A549 treated with Mapracorat at 1 μM for 4 hours (cell line): ENCODE measurements around the gene TRIL. TPM values are rescaled to one million over a fixed set of nuclear protein-coding genes. Genes with fewer than 3 reads are reported as not detected.

ENCODE experiments used
- total RNA-seq: library from RNA; stranded (reverse); fragments of 200-300 nt; extraction: Qiagen RNA extraction; gene quantifications from 5 replicates; pipeline ENCODE4 v1.2.3, GENCODE V29; 2022

Gene TRIL
- not detected in 5 replicates for total RNA-seq

GRCh38 chr7:28958235-28958979 is at the start of gene TRIL:
Gene TRIL (minus strand): TSS chr7:28958330. CDS start chr7:28958046, 284 bp downstream.

Other genes starting within 250 kb of the TRIL start
- gene CPVL, start 188.2 kb upstream of the TRIL start, total RNA-seq, result 0.17 to 0.51 TPM (median 0.29 TPM) in 5 replicates
- gene CHN2, start 236.4 kb upstream of the TRIL start, total RNA-seq, result 0.05 to 0.35 TPM (median 0.27 TPM) in 4 of 5 replicates, not detected in the other